GM19468 (cell line): Measurements from ENCODE around the gene STAMBPL1.
"Not testable (repeated sequence)": the region's sequence is repeated elsewhere in the genome, so short reads cannot be mapped to it uniquely, and the experiment has no call there.

Experiments
- ATAC-seq: cut with Tn5 transposase; IDR thresholded peaks from one replicate; pipeline ENCODE4 v1.9.1; 2021; ENCODE audit warnings: mild to moderate bottlenecking, moderate library complexity, moderate number of reproducible peaks; ENCODE audit not compliant: unreplicated experiment; ENCODE audit errors: extremely low read depth

The STAMBPL1 gene

DNA sequence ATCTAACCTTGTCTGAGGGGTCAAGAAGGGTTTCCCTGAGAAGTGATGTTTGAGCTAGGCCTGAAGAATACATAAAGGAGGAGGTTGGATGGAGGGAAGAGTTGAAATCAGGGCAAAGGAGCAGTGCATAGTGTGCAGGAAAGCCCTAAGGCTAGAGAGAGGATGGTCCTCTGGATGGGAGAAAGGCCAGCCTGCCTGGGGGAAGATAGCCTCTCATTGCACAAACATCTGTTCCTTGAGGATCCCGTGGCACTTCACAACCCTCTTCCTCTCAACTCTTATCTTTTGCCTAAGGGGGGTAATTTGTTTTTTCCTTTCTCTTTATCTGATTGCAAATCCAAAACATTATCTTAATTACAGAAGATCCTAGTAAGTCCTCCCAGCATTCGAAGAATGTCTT, 35.7 kb downstream of the STAMBPL1 start:
- ATAC-seq = no peak

DNA sequence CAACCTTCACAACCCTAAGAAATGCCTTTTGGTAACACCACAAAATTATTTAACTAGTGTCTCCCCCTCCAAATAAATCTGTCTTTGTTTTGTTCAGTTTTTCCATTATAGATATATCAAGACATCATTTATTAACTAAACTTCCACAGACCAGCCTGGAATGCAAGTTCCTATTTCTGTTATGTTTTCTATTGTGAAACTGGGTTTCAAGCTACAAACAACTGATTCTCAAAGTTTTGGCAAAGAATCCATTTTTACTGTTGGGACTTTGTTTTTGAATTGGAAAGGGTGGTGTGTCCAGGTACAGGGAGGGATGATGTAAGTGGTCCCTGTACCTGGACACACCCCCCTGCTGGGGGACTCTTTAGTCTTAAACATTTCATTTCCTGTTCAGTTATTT, 36.2 kb downstream of the STAMBPL1 start:
- no peak for ATAC-seq

DNA sequence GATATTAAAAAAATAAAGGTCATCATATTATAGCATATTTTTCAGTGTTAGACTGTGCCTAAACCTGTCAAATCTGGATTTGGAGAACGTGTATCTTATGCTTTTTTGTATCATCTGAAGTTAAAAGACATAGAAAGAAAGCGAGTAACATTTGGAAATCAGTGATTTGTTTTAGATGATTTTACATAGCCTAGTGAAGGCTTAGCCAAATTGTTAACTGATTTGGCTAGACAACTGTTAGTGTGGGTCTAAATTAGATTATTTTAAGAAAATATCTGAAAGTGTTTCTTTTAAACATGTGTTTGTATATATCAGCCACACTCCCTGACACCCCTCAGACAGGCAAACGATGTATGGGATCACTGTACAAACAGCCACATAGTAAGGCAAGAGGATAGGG, 36.9 kb downstream of the STAMBPL1 start:
- ATAC-seq = no peak

DNA sequence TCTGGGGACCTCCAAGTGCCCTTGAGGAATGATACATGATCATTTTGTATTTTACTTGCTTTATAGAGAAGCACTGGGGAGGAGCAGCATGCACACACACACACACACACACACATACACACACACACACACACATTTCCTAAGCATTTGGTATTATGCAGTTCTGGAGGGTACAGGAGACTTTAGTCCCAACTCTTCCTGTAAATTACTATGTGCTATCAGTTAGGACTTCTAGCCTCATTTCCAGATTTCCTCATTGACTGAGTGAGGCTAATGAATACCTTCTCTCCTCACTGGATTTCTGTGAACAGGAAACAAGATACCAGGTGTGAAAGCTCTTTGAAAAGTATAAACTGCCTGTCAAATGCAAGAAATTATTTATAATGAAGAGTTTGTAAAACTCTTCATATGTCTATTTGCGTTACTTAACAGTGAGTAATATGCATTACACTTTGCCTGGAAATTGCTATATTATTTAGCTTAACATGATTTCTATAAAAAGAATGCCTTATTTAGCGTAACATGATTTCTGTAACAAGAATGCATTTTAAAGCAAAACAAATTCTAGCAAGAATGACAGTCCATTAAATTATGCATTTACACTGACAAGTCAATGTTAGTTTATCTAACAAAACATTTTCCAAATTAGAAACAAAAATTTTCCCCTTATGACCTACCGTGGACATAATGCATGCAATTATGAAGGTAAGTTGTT, 38.3 kb downstream of the STAMBPL1 start:
- no peak for ATAC-seq

DNA sequence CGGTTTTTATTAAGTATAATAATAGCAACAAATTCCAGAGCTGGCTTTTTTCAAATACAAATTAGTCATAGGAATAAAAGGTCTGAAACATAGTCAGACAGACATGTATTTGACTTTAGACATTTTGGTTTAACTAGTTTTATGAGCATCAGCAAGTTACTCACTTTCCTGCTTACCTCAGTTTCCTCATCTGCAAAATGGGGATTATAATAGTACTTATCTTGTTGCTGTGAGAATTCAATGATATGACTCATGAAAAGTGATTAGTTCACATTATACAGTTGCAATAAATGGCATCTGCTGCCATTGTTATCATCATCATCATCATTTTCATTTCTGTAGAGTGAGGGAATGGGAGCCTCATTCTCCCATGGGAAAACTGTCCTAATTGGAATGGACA, 39.0 kb downstream of the STAMBPL1 start:
- ATAC-seq = no peak

DNA sequence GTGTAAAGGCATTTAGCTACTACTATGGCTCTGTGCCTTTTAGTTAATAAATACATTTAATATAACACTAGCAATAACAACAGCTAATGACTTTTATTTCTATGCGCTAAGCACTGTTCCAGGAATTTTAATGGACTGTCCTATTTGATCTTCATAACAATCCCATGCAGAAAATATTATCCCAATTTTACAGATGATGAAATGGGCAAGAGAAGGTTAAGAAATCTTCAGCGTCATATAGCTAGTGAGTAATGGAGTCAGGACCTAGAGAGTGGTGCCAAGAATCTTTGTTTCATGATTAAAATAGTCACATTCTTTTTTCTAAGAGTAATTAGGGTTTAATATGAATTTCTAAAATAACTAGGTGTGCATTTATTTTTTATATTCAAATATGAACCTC, 40.2 kb downstream of the STAMBPL1 start:
- ATAC-seq = no peak

DNA sequence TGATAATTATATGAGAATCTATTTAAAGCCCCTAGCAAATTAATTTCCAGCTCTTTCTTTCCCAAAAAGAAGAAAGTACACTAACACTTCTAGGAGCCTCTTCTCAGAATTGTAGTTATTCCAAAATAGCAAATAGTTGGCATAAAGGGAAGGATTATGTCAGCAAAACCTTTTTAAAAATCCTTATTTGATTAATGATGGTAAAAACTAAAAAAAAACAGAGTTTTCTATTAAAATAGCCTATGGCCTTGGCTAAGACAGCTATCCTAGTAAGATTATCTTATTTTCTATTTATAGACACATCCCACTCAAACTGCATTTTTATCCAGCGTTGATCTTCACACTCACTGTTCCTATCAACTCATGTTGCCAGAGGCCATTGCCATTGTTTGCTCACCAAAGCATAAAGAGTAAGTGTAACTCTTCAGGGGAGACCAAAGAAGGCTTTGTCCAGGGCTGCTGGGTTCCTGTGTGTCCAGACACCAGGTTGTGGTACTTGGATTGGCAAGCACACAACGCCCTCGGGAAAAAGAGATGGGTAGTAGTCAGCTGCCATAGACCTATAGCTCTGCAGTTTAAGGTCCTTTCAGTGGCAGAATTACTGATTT, 41.0 kb downstream of the STAMBPL1 start:
- no peak for ATAC-seq

DNA sequence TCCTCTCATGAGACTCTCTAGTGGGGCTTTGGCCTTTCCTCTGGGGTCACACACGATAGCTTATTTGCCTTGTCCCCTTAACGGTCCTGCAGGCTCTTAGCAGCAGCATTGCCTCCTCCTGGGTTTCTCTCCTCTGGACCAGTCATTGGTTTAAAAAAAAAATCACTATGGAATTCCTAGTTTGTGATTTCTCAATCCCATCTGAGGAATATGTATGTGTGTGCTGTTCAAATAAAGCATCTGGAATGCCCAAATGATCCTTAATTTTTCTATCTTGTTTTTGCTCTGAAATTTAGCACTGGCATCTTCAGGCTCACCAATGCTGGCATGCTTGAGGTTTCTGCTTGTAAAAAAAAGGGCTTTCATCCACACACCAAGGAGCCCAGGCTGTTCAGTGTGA, 42.0 kb downstream of the STAMBPL1 start:
- no peak for ATAC-seq

DNA sequence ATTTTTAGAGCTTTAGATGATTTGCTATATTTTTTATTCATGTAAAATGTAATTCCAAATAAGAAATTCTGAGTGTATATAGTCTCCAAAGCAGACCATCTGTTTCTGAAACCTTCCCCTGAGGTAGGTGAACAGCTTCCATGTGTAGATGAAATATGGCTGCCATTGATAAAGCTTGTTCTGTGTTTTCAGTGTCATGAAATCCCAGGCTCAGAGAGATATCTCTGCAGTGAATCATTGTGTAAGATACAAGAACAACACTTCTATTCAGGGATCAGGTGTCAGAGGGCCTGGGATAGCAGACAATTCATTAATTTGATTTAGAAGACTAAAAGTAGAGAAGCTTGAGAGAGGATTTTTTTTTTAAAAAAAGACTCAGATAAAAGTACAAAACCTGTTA, 43.5 kb downstream of the STAMBPL1 start:
- ATAC-seq = no peak

DNA sequence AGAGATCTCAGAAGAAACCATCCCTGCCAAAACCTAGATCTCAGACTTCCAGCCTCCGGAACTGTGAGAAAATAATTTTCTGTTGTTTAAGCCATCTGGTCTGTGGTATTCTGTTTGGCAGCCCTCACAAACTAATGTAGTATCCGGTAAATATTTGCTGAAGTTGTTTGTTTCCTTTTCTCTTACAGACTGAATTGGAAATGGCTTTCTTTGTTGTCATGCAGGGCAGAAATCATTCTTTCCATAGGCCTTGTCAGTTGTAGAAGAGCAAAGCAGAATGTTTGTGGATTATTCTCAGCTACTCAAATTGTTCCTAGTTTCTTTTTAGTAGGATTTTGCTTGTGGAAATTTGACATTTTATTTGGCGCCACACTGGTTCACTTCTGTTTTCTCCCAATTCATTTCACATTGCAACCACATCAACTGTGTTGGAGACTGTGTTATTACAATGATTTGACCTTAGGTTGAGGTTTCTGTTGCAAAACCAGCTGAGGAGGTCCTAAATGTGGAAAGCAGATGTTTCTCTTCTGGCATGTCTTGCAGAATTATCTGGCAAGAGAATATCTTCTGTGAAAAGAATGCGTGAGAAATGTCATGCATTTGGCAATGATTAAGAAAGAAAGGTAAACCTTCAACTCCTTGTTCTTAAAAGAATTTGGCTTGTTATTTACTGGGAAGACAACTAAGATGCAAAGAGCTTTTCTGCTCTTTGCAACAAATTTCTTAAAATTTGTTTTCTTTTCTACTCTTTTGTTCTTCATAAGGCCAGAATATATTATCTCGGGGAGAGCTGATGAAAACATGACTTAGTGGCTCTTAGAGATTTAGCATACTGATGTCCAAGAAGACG, 46.7 kb downstream of the STAMBPL1 start:
- ATAC-seq = no peak

DNA sequence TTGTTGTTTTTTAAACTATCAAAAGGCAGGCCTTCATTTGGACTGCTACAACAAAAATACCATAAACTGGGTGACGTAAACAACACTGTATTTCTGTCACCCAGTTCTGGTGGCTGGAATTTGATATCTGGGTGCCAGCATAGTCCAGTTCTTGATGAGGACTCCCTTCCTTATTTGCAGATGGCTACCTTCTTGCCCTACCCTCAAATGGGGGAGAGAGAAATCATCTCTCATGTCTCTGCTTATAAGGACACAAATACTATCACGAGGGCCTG, 47.3 kb downstream of the STAMBPL1 start:
- ATAC-seq = no peak

DNA sequence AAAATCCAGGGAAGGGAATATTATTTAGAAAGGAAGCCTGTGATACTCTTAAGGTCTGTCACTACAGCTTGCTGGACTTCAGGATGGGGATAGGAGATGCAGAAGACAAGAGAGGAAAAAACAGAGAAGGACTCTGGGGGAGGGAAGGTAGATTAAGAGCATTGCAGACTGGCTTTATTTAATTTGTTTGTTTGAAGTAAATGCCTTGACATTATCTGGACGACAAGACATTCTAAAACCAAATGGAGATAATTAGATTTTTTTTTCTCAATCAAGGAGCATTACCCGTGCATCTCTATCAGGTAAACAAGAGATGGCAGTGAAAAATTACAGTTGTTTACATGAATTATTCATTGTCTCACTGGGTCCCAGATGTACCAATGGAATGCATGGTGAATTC, 48.2 kb downstream of the STAMBPL1 start:
- ATAC-seq = no peak

DNA sequence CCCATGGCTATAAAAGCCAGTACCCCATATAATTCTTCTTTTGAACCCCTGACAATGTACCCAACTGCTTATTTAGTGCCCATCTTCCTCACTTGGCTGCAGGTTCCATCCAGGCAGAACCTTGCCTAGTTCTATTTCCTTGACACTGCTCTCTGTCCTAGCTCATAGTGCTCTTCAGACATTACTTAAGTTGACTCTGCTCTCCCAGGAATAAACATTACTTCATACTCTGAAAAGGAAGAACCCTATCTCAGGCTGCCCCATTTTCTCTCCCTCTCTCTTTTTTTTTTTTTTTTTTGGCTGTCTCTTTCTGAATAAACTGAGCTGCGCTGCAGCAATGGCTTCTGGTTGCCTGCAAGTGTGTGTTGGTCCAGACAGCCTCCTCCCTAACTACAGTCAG, 51.5 kb downstream of the STAMBPL1 start:
- no peak for ATAC-seq

DNA sequence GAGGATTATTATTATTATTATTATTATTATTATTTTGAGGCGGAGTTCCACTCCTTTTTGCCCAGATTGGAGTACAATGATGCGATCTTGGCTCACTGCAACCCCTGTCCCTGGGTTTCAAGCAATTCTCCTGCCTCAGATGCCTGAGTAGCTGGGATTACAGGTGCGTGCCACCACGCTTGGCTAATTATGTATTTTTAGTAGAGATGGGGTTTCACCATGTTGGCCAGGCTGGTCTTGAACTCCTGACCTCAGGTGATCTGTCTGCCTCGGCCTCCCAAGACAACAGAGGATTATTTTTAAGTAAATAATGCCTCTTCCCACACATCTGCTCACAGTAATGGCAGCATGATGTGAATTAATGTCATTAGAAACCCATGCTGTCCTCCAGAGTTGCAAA, 52.0 kb downstream of the STAMBPL1 start:
- not testable (repeated sequence) for ATAC-seq

DNA sequence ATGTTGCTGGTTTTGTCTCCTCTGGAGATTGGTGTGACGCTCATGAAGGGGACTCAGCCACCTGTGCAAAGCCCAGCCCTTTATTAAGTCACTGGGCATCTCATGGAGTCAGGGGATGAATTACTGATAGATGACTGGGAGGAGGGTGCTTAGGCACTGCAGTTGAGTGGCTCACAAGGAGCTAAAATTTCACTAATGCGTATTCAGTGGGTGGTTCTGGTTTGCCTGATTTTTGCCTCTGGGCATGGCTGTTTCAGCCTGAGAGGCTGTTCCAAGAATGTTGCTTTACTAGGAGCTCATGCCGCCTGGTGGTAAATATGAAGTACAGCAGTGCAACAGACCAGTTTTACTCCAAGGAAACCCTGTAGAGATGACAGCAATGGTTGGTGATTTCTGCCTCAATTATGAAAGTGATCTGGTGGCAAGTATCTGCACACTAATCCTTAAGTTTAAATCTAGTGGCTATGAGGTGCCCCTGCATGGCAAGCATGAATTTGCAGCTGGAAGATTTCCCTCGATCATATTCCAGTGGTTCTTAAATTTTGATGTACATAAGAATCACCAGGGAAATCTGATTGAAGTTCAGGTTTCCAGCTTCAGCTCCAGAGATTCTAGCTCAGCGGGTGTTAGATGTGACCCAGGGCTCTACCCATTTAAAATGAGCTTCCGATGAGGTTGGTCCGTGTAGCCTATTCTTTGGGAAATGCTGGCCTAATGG, 52.7 kb downstream of the STAMBPL1 start:
- no peak for ATAC-seq

DNA sequence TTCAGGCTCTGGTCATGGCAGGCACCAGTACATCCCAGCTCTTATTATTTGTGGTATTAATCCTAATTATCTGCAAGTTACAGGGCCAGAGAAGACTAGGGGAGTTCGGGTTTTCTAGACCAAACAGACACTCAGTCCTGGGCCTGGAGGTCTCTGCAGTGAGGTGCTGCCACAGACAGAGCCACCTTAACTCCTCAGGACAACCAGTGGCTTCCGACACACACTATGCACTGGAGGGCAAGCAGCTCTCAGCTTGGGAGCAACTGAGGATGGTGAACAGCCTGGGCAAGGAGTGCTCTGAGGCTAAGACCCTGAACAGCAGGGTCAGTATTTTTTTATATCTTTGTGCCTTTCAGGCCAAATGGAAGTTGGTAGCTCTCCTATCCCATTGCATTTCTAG, 53.5 kb downstream of the STAMBPL1 start:
- no peak for ATAC-seq

DNA sequence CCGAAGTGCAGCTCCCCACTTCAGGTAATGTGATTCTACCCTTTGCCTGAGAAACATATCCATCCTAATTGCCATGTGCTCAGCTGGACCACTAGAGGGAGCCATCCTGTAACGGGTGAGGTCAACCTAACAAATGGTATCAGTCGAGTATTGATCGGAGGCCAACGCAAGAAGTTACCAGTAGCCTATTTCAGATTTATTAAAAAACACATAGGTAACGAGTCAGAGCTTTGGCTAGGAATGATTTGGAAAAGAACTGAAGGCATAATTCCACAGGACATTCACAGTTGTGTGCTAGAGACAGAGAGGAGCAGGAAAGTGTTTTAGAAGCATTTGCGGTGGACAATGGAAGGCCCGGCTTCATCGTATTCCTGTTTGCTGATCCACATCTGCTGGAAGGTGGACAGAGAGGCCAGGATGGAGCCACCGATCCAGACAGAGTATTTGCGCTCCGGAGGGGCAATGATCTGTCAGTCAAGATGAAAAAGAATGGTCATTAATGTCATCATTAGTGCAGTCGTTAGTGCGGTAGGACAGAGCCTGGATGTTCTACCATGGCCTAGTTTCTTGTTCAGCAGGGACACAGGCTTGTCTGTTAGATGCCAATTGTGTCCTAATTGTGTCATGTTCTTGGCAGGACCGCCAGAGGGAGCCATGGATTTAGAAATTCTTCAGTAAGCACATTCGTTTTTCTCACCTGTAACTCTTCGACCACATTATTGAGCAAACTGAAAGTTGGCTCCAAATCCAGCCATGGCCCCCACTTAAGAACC, 55.0 kb downstream of the STAMBPL1 start:
- ATAC-seq = no peak

DNA sequence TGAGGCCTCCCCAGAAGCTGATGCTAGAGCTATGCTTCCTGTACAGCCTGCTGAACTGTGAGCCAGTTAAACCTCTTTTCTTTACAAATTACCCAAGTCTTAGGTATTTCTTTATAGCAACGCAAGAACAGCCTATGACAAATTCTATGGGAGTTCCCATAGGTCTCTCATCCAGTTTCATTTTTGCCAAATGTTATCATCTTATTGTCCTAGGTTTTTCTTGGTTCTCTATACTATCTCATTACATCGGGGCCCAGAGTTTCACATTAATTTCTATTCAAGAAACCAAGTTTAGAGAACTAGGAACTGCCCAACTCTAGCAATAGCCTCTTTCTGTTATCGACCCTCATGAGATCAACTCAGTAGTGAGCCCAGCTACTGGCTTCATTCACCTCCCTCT, 56.6 kb downstream of the STAMBPL1 start:
- ATAC-seq = no peak

DNA sequence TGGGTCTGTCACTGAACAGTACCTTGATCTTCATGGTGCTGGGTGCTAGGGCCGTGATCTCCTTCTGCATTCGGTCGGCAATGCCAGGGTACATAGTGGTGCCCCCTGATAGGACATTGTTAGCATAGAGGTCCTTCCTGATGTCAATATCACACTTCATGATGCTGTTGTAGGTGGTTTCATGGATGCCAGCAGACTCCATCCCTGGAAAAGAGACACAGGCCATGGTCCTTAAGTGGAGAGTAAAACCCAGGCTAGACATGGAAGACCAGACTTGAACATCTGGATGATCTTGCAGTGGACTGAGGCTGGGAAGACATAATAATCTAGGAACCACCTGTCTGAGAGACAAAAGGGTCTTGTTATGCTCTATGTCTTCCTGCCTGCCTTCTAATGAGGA, 58.0 kb downstream of the STAMBPL1 start:
- no peak for ATAC-seq

DNA sequence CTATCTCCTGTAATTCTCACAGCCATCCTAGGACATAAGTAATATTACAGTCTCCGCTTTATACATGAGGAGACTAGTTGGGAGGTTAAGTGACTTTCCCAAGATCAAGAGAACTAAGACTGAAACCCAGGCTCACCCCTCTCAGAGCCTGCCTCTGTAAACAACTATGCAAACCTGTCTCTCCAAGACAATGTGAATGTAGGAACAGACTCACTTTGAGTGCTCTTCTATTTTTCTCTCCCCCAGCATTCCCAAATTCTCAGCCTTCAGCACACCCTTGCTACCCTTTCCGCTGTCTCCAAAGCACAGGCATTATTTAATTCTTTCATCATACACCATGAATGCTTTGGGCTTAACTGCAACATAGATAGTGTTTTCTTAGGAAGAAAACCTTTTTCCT, 58.9 kb downstream of the STAMBPL1 start:
- no peak for ATAC-seq
